Measurements from ENCODE around the gene PAPSS1.
"Not testable (repeated sequence)": the region's sequence is repeated elsewhere in the genome, so short reads cannot be mapped to it uniquely, and the experiment has no call there.

The PAPSS1 gene

GRCh38 chr4:107733431-107733925 is 13.4 kb upstream of the PAPSS1 start:
- no peak for TF ChIP-seq CTCF (conservative IDR thresholded peaks at IDR 0.05; ENCODE audit: low read depth)
- POLR2A ChIA-PET (ENCODE audit: low non-redundant PET): no interaction called here

GRCh38 chr4:107729050-107729449 is 9.0 kb upstream of the PAPSS1 start:
- CTCF ChIA-PET; DNase-seq (ENCODE audit: low spot score); H3K27ac ChIP-seq; POLR2A ChIA-PET (ENCODE audit: low non-redundant PET): not testable (repeated sequence)

More at GRCh38 chr4:107733431-107733925, 13.4 kb upstream of the PAPSS1 start:
- CTCF ChIA-PET: interaction anchor here (0.7 kb wide), 1 partner anchor 524 kb away, joined by 3 read pairs; no protein-coding TSS in a partner anchor
- no peak overlapping the region for H3K27ac ChIP-seq
- no peak for DNase-seq (ENCODE audit: low spot score)

- POLR2A ChIA-PET (ENCODE audit: low non-redundant PET); H3K27ac ChIP-seq; DNase-seq (ENCODE audit: low spot score): not testable (repeated sequence)
- CTCF ChIA-PET: interaction anchor here (1.0 kb wide), 1 partner anchor 11 kb away, joined by 5 read pairs; no protein-coding TSS in a partner anchor
Measured at GRCh38 chr4:107726131-107726925, 6.3 kb upstream of the PAPSS1 start.

GRCh38 chr4:107725281-107725859 is 5.3 kb upstream of the PAPSS1 start:
- ChIA-PET POLR2A (ENCODE audit: low non-redundant PET) (no interaction called here), CTCF (no interaction called here)
- no peak for TF ChIP-seq CTCF (conservative IDR thresholded peaks at IDR 0.05; ENCODE audit: low read depth)
- DNase-seq (ENCODE audit: low spot score): no peak
- no peak overlapping the region for H3K27ac ChIP-seq

- DNase-seq (ENCODE audit: low spot score); POLR2A ChIA-PET (ENCODE audit: low non-redundant PET); H3K27ac ChIP-seq; CTCF ChIA-PET: not testable (repeated sequence)
Measured at GRCh38 chr4:107723331-107723730, 3.3 kb upstream of the PAPSS1 start.

- ChIA-PET POLR2A (ENCODE audit: low non-redundant PET) (no interaction called here), CTCF (no interaction called here)
- DNase-seq (ENCODE audit: low spot score): no peak
- H3K27ac ChIP-seq: no peak overlapping the region; the same call in 1 of the 2 replicates
- TF ChIP-seq CTCF (conservative IDR thresholded peaks at IDR 0.05; ENCODE audit: low read depth): no peak
Measured at GRCh38 chr4:107721436-107722100, 1.5 kb upstream of the PAPSS1 start.

GRCh38 chr4:107719207-107719921 is 670 bp downstream of the PAPSS1 start:
- CTCF ChIA-PET: interaction anchor here (0.9 kb wide), 1 partner anchor 18 kb away, joined by 3 read pairs; no protein-coding TSS in a partner anchor
- TF ChIP-seq CTCF (conservative IDR thresholded peaks at IDR 0.05; ENCODE audit: low read depth): no peak
- peak; percentile 34 for DNase-seq (ENCODE audit: low spot score)
- H3K27ac ChIP-seq: peak overlapping the region; percentile 90
- POLR2A ChIA-PET (ENCODE audit: low non-redundant PET): no interaction called here

Measured in RWPE1 (cell line).